Mammary epithelial cell (primary cell): ENCODE data around the gene ULBP3.

Source experiments
- CTCF ChIP-seq, 2 donors: IDR thresholded peaks in 1 of 2; conservative IDR thresholded peaks in 1 of 2; 2 replicates each; pipeline ENCODE4 v1.5.1; 2011 to 2012; ENCODE audit warnings: inconsistent platforms in 2 of 2, low read length in 2 of 2, mild to moderate bottlenecking in 2 of 2, control low read depth in 1 of 2, low read depth in 1 of 2; ENCODE audit not compliant: insufficient read depth in 1 of 2; ENCODE audit errors: extremely low read depth in 1 of 2
- EZH2 ChIP-seq: IDR thresholded peaks from 2 replicates; pipeline ENCODE4 v1.6.1; 2012; ENCODE audit warnings: low read length, inconsistent platforms, borderline replicate concordance

- no peak for TF ChIP-seq CTCF (conservative IDR thresholded peaks at IDR 0.05 in 1 of 2, IDR thresholded peaks at IDR 0.05 in 1 of 2; ENCODE audit: extremely low read depth in 1 of 2, insufficient read depth in 1 of 2, low read depth in 1 of 2, low read length in 2 of 2)
- no peak for TF ChIP-seq EZH2
Observed at GRCh38 chr6:150027806-150028565, 40.9 kb downstream of the ULBP3 start.
